Keratinocyte (primary cell): ENCODE measurements around the gene FAM161A.

ENCODE experiments used
- EZH2 ChIP-seq: IDR thresholded peaks from one replicate; pipeline ENCODE4 v1.6.1; 2012; ENCODE audit warnings: inconsistent platforms, mild to moderate bottlenecking, low read length, moderate library complexity
- TF ChIP-seq, protein P1 (sequence below), 3 experiments: IDR thresholded peaks in 1 of 3; conservative IDR thresholded peaks in 1 of 3; optimal IDR thresholded peaks in 1 of 3; 2 replicates in 2 of 3; 3 replicates in 1 of 3; pipeline versions ENCODE3 to v1.5.1; 2011; ENCODE audit warnings: low read length in 3 of 3, mild to moderate bottlenecking in 3 of 3, moderate library complexity in 2 of 3, control low read depth in 1 of 3, inconsistent platforms in 1 of 3; ENCODE audit not compliant: insufficient read depth in 2 of 3; ENCODE audit errors: extremely low read depth in 1 of 3

DNA sequence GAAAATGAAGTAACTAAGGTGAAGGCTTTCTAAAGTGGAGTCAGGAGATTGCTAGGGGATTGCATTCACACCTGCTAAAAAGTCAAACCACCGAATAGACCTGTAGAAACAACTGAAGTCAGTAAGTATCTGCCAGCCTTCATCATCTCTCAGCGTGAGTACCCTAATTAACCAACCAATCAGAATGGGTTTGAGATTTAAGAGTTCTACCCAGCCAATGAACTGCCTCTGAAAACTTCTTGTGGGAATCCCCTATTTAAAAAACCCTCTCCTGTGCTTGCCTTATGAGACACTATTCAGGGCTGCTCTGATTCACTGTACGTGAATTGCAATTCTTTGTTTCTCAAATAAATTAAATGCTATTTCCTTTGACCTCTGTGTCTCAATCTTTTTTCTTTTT, 3.4 kb upstream of the FAM161A start:
- no peak for TF ChIP-seq EZH2
- TF ChIP-seq, protein P1, sequence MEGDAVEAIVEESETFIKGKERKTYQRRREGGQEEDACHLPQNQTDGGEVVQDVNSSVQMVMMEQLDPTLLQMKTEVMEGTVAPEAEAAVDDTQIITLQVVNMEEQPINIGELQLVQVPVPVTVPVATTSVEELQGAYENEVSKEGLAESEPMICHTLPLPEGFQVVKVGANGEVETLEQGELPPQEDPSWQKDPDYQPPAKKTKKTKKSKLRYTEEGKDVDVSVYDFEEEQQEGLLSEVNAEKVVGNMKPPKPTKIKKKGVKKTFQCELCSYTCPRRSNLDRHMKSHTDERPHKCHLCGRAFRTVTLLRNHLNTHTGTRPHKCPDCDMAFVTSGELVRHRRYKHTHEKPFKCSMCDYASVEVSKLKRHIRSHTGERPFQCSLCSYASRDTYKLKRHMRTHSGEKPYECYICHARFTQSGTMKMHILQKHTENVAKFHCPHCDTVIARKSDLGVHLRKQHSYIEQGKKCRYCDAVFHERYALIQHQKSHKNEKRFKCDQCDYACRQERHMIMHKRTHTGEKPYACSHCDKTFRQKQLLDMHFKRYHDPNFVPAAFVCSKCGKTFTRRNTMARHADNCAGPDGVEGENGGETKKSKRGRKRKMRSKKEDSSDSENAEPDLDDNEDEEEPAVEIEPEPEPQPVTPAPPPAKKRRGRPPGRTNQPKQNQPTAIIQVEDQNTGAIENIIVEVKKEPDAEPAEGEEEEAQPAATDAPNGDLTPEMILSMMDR (optimal IDR thresholded peaks at IDR 0.05 in 1 of 3, IDR thresholded peaks at IDR 0.05 in 1 of 3, conservative IDR thresholded peaks at IDR 0.05 in 1 of 3; ENCODE audit: extremely low read depth in 1 of 3, insufficient read depth in 2 of 3, low read length in 3 of 3), result no peak
